GM12878 (cell line): ENCODE data around the gene PRPF6. TPM values are rescaled to one million over a fixed set of nuclear protein-coding genes. Genes with fewer than 3 reads are reported as not detected.
A peak's percentile ranks its signal among the peaks of the same experiment; 100 is the strongest.

Experiments used
- ATAC-seq: fragments of 200-7000 bp; cut with Tn5 transposase; 3 replicates; pipeline ENCODE4 v1.9.1; 2020; ENCODE audit warnings: mild to moderate bottlenecking, moderate library complexity
- BruUV-seq: library from RNA; stranded (reverse); fragments of 400-500 nt; replicated peaks from 2 replicates; lab custom pipeline; 2021; lab: Mats Ljungman, UMichigan
- CTCF ChIA-PET: fragments of 300-600 bp; sonication (Branson Sonifier 250); formaldehyde crosslinking; extraction: SDS; loops from one replicate; lab custom pipeline; 2021; ENCODE audit warnings: inconsistent platforms; lab: Yijun Ruan, JAX
- POLR2A ChIA-PET: fragments of 350-600 bp; formaldehyde crosslinking; extraction: SDS; loops from one replicate; lab custom pipeline; 2021; ENCODE audit warnings: inconsistent platforms; lab: Charles Lee
- RAD21 ChIA-PET: fragments of 300-600 bp; sonication (Branson Sonifier 250); formaldehyde crosslinking; loops from one replicate; lab custom pipeline; 2023; ENCODE audit warnings: antibody characterized with exemption; ENCODE audit not compliant: unreplicated experiment; lab: Charles Lee
- SMC1A ChIA-PET: fragments of 300-600 bp; sonication (Branson Sonifier 250); formaldehyde crosslinking; loops from one replicate; lab custom pipeline; 2023; ENCODE audit not compliant: unreplicated experiment, uncharacterized antibody; lab: Charles Lee
- DNase-seq: peaks from one replicate; pipeline ENCODE4 v3.0.0-alpha.2; 2011; ENCODE audit warnings: low read depth, low spot score
- FAIRE-seq: peaks from 3 replicates; lab custom pipeline; 2011; peaks lifted over from hg19 to GRCh38; lab: Jason Lieb, UNC
- H2AFZ ChIP-seq: 2 replicates; pipeline ENCODE4 v1.6.0; 2011; ENCODE audit warnings: low read depth, low read length, control low read depth; ENCODE audit not compliant: control insufficient read depth
- H3K27ac ChIP-seq: 2 replicates; pipeline ENCODE4 v1.5.1; 2011; ENCODE audit warnings: control low read depth; ENCODE audit not compliant: control insufficient read depth, insufficient read depth
- H3K27me3 ChIP-seq, 2 experiments: replicated peaks in 1 of 2; 2 replicates each; pipeline versions ENCODE4 v1.6.0 to v1.6.1; 2011; ENCODE audit warnings: low read length in 1 of 2; ENCODE audit not compliant: control insufficient read depth in 2 of 2, insufficient read depth in 2 of 2
- H3K36me3 ChIP-seq, 2 experiments: 2 replicates each; pipeline ENCODE4 v1.5.1; 2011; ENCODE audit warnings: low read length in 1 of 2; ENCODE audit not compliant: control insufficient read depth in 2 of 2, insufficient read depth in 2 of 2
- H3K4me1 ChIP-seq: 2 replicates; pipeline ENCODE4 v1.6.1; 2011; ENCODE audit warnings: mild to moderate bottlenecking, low read length, moderate library complexity, mixed read lengths; ENCODE audit not compliant: control insufficient read depth, insufficient read depth
- H3K4me2 ChIP-seq: 2 replicates; pipeline ENCODE4 v1.6.0; 2011; ENCODE audit warnings: control low read depth; ENCODE audit not compliant: control insufficient read depth, insufficient read depth
- H3K4me3 ChIP-seq: fragments of 200-600 bp; sonication (generic); 2 replicates; pipeline ENCODE4 v1.5.1; 2016
- H3K79me2 ChIP-seq: 2 replicates; pipeline ENCODE4 v1.6.0; 2011; ENCODE audit warnings: low read length; ENCODE audit not compliant: control insufficient read depth, insufficient read depth
- H3K9ac ChIP-seq: 2 replicates; pipeline ENCODE4 v1.8.0; 2011; ENCODE audit warnings: low read length, control low read depth, mixed read lengths; ENCODE audit not compliant: control insufficient read depth, insufficient read depth
- H3K9me3 ChIP-seq: replicated peaks from 3 replicates; pipeline ENCODE4 v1.5.1; 2011; ENCODE audit warnings: mild to moderate bottlenecking, low read length; ENCODE audit not compliant: control insufficient read depth, insufficient read depth
- H4K20me1 ChIP-seq: 2 replicates; pipeline ENCODE4 v1.6.0; 2011; ENCODE audit not compliant: control insufficient read depth, insufficient read depth
- ATF3 ChIP-seq: IDR thresholded peaks from 2 replicates; pipeline ENCODE4 v1.6.1; 2011; ENCODE audit warnings: low read depth, mild to moderate bottlenecking, low read length, moderate library complexity, borderline replicate concordance; ENCODE audit errors: extremely low read depth
- EGR1 ChIP-seq, 2 experiments: IDR thresholded peaks; 1 replicate in 1 of 2; 2 replicates in 1 of 2; pipeline ENCODE4 v1.6.1; 2011 to 2012; ENCODE audit warnings: low read depth in 2 of 2, low read length in 2 of 2, borderline replicate concordance in 1 of 2, mild to moderate bottlenecking in 1 of 2, moderate library complexity in 1 of 2
- EP300 ChIP-seq, 2 experiments: fragments of 150-350 bp in 1 of 2; IDR thresholded peaks; 2 replicates each; pipeline ENCODE4 v1.6.1; 2011 to 2012; ENCODE audit warnings: low read depth in 2 of 2, low read length in 2 of 2, borderline replicate concordance in 1 of 2, improper control_type of control experiment in 1 of 2, inconsistent platforms in 1 of 2; ENCODE audit not compliant: control insufficient read depth in 1 of 2
- IRF5 ChIP-seq: fragments of 450-650 bp; IDR thresholded peaks from 2 replicates; pipeline ENCODE4 v1.6.1; 2017; ENCODE audit warnings: borderline replicate concordance
- POU2F2 ChIP-seq: IDR thresholded peaks from 3 replicates; pipeline ENCODE4 v1.6.1; 2011; ENCODE audit warnings: low read depth, mild to moderate bottlenecking, low read length, borderline replicate concordance
- RUNX3 ChIP-seq: IDR thresholded peaks from 2 replicates; pipeline ENCODE4 v1.6.1; 2012; ENCODE audit warnings: low read length, inconsistent platforms
- SMARCA5 ChIP-seq: fragments of 450-650 bp; IDR thresholded peaks from 2 replicates; pipeline ENCODE4 v1.6.1; 2017; ENCODE audit warnings: mild to moderate bottlenecking
- SUZ12 ChIP-seq: fragments of 200-600 bp; sonication (generic); IDR thresholded peaks from one replicate; pipeline ENCODE4 v1.6.1; 2018; ENCODE audit warnings: antibody characterized with exemption, mild to moderate bottlenecking; ENCODE audit not compliant: unreplicated experiment
- ZNF217 ChIP-seq: fragments of 450-650 bp; IDR thresholded peaks from 2 replicates; pipeline ENCODE4 v1.6.1; 2017; ENCODE audit warnings: antibody characterized with exemption, mild to moderate bottlenecking
- ZNF24 ChIP-seq: fragments of 450-650 bp; IDR thresholded peaks from 2 replicates; pipeline ENCODE4 v1.6.1; 2017; ENCODE audit warnings: antibody characterized with exemption, mild to moderate bottlenecking
- WGBS: methylation state at CpG from one replicate; pipeline ENCODE4 v1.1.6; 2016; ENCODE audit warnings: low lambda C conversion rate; ENCODE audit not compliant: insufficient replicate concordance, insufficient coverage; ENCODE audit errors: missing lambda C conversion rate; 5-methylcytosine and 5-hydroxymethylcytosine counted together
- in situ Hi-C: fragments of 300-500 bp; cut with MboI; formaldehyde crosslinking; loops from 9 replicates; pipeline ENCODE4 v1.14.3; 2018; ENCODE audit warnings: mixed read lengths
- intact Hi-C: fragments of 100-400 bp; cut with micrococcal nuclease; formaldehyde crosslinking; loops from one replicate; pipeline ENCODE4 v1.14.2; 2022; ENCODE audit not compliant: unreplicated experiment
- polyA plus RNA-seq, 11 experiments: library from polyadenylated mRNA; depleted of rRNA in 4 of 11; unstranded in 6 of 11; stranded (reverse) in 5 of 11; fragments of >200 nt; fragmentation: Nextera tagmentation in 4 of 11; fragmentation: Illumina TruSeq in 1 of 11; extraction: Ambion mirVana in 4 of 11; extraction: Trizol in 1 of 11; gene quantifications; 1 replicate in 1 of 11; 2 replicates in 10 of 11; pipeline versions ENCODE4 v1.2.1 to v1.2.3, GENCODE V29; 2011 to 2016; ENCODE audit warnings: inconsistent platforms in 2 of 11, missing spikeins in 2 of 11, low read depth in 1 of 11
- total RNA-seq, 4 experiments: library from RNA; depleted of rRNA in 3 of 4; stranded (reverse); fragments of >200 nt in 3 of 4; fragmentation: Illumina TruSeq in 1 of 4; extraction: Trizol in 1 of 4; gene quantifications; 2 replicates each; pipeline versions ENCODE4 v1.2.1 to v1.2.3, GENCODE V29; 2013 to 2021

PRPF6 gene
- total and polyA plus RNA-seq, 10 of the 15 experiments (the other 5 are each of a cell fraction or from before 2014, with no cell fraction given): 5.0 to 102 (median 71.3) TPM

- POLR2A ChIA-PET: interaction anchor here (0.9 to 2.6 kb wide), 4 partner anchors 16 to 24 kb away, joined by 3 to 28 read pairs (median 4); partner anchors contain the start of gene RGS19
Observed at GRCh38 chr20:64055396-64055892, 74.5 kb downstream of the PRPF6 start.

GRCh38 chr20:64055893-64056638 lies 75.1 kb downstream of the PRPF6 start:
- H3K79me2 ChIP-seq: no peaks in the 10 kb centered on the region; the same call in none of the 2 replicates
- ChIA-PET POLR2A (interaction anchor here (0.6 to 2.6 kb wide), 7 partner anchors 16 to 619 kb away, joined by 3 to 28 read pairs (median 4); partner anchors contain the start of gene RGS19), CTCF (interaction anchor here (0.9 to 9.2 kb wide), 6 partner anchors 10 to 76 kb away, joined by 3 to 108 read pairs (median 10); partner anchors contain the start of genes PRPF6 and SAMD10), SMC1A (no interaction called here), RAD21 (interaction anchor here (1.3 to 7.1 kb wide), 5 partner anchors 16 to 75 kb away, joined by 3 to 78 read pairs (median 7); partner anchors contain the start of gene PRPF6)
- H2AFZ ChIP-seq: no peak overlapping the region; the same call in 1 of the 2 replicates
- no peaks in the 10 kb centered on the region for H3K36me3 ChIP-seq
- no peaks in the 10 kb centered on the region; a peak in 1 of 4 replicates for H3K27me3 ChIP-seq
- BruUV-seq: no TSS peak
- H3K4me1 ChIP-seq: peaks cover 48% of the 10 kb centered on the region
- no peak for FAIRE-seq
- H3K4me2 ChIP-seq: peak overlapping the region; percentile 90; the same call in 1 of the 2 replicates
- no peak overlapping the region for H3K4me3 ChIP-seq
- no peaks in the 10 kb centered on the region for H3K9me3 ChIP-seq
- DNase-seq: no peak
- no peak overlapping the region for H3K9ac ChIP-seq
- peak; percentile 60 for ATAC-seq
- H4K20me1 ChIP-seq: no peaks in the 10 kb centered on the region
- WGBS: 27% methylated on average over 19 of the region's 22 CpGs
- in situ Hi-C loops: no loop called here
- intact Hi-C loops: loop anchor here (2.0 to 10.0 kb wide), 4 partner anchors 17 to 191 kb away; partner anchors contain the start of genes ABHD16B, PRPF6, TPD52L2 and UCKL1
- peak overlapping the region; percentile 50 for H3K27ac ChIP-seq
- no peak for TF ChIP-seq ATF3
- no peak for TF ChIP-seq IRF5
- TF ChIP-seq ZNF24: no peak
- no peak for TF ChIP-seq SUZ12
- TF ChIP-seq POU2F2: no peak
- TF ChIP-seq RUNX3: no peak
- no peak for TF ChIP-seq EGR1 (IDR thresholded peaks at IDR 0.05; ENCODE audit: borderline replicate concordance in 1 of 2, low read depth in 2 of 2, low read length in 2 of 2)

More at GRCh38 chr20:64055396-64055892, 74.5 kb downstream of the PRPF6 start:
- Histone ChIP-seq H3K4me2 (peak overlapping the region; percentile 13), H2AFZ (no peak overlapping the region; the same call in 1 of the 2 replicates), H3K9ac (no peak overlapping the region), H3K27ac (peak overlapping the region; percentile 6; the same call in 1 of the 2 replicates), H4K20me1 (no peaks in the 10 kb centered on the region), H3K9me3 (no peaks in the 10 kb centered on the region), H3K4me3 (no peak overlapping the region), H3K27me3 (peaks cover 0 to 4% of the 10 kb centered on the region in 2 experiments; a peak in 2 of 4 replicates), H3K36me3 (no peaks in the 10 kb centered on the region), H3K4me1 (peaks cover 48% of the 10 kb centered on the region), H3K79me2 (no peaks in the 10 kb centered on the region; the same call in none of the 2 replicates)
- ChIA-PET CTCF (interaction anchor here (0.8 to 9.2 kb wide), 6 partner anchors 11 to 153 kb away, joined by 3 to 108 read pairs (median 11); partner anchors contain the start of genes PRPF6 and SAMD10), SMC1A (interaction anchor here (0.6 to 1.8 kb wide), 2 partner anchors 15 to 25 kb away, joined by 3 to 9 read pairs; no protein-coding TSS in a partner anchor), RAD21 (interaction anchor here (1.1 to 7.1 kb wide), 6 partner anchors 15 to 518 kb away, joined by 3 to 78 read pairs (median 6); partner anchors contain the start of gene PTK6)
- FAIRE-seq (no peak), DNase-seq (no peak), ATAC-seq (no peak)
- BruUV-seq: no TSS peak
- in situ Hi-C loops: no loop called here
- intact Hi-C loops: loop anchor here (5.0 to 10.0 kb wide), 3 partner anchors 73 to 191 kb away; partner anchors contain the start of genes ABHD16B, PRPF6, TPD52L2 and UCKL1
- TF ChIP-seq ZNF217 (0 out of 2 replicates have a peak, but pooled peaks have one; percentile 31), EP300 (IDR thresholded peaks at IDR 0.05; ENCODE audit: borderline replicate concordance in 1 of 2, control insufficient read depth in 1 of 2, low read depth in 2 of 2, low read length in 2 of 2) (no peak), SMARCA5 (0 out of 2 replicates have a peak, but pooled peaks have one; percentile 47)
- WGBS: 64% methylated on average over 9 of the region's 9 CpGs
